Body of pancreas (tissue), 4 donors: ENCODE results near the gene CD151. TPM values are rescaled to one million over a fixed set of nuclear protein-coding genes. Genes with fewer than 3 reads are reported as not detected.

Experiments
- ATAC-seq: fragments of 150-250 bp; one replicate; pipeline ENCODE4 v1.9.1; 2016
- DNase-seq, 4 donors: peaks; one replicate each; pipeline ENCODE4 v3.0.0-alpha.2; 2019
- H3K27ac ChIP-seq, 4 donors: fragments of 200-600 bp; sonication (generic); 1 replicate in 3 of 4; 2 replicates in 1 of 4; pipeline versions ENCODE4 v1.5.1 to v1.6.1; 2016 to 2019; ENCODE audit warnings: mild to moderate bottlenecking in 1 of 4, mixed read lengths in 1 of 4, moderate library complexity in 1 of 4
- H3K27me3 ChIP-seq, 2 donors: fragments of 200-600 bp; sonication (generic); one replicate each; pipeline ENCODE4 v1.6.0; 2016; ENCODE audit warnings: mild to moderate bottlenecking in 1 of 2
- H3K36me3 ChIP-seq, 2 donors: fragments of 200-600 bp; sonication (generic); replicated peaks in 1 of 2; 2 replicates each; pipeline ENCODE4 v1.5.1; 2016; ENCODE audit warnings: low read depth in 2 of 2; ENCODE audit not compliant: insufficient read depth in 1 of 2
- H3K4me1 ChIP-seq: fragments of 200-600 bp; sonication (generic); one replicate; pipeline ENCODE4 v1.6.0; 2016
- H3K4me3 ChIP-seq, 2 donors: fragments of 200-600 bp; sonication (generic); 1 replicate in 1 of 2; 2 replicates in 1 of 2; pipeline ENCODE4 v1.5.1; 2016 to 2019
- H3K9me3 ChIP-seq, 3 donors: fragments of 200-600 bp; sonication (generic); 1 replicate in 2 of 3; 2 replicates in 1 of 3; pipeline ENCODE4 v1.5.1; 2016
- POLR2A ChIP-seq, 3 donors: fragments of 450-650 bp; IDR thresholded peaks; one replicate each; pipeline ENCODE4 v1.6.1; 2016; ENCODE audit warnings: antibody characterized with exemption in 3 of 3, mild to moderate bottlenecking in 2 of 3
- WGBS, 2 donors: methylation state at CpG; one replicate each; pipeline ENCODE4 v1.1.5; 2017; 5-methylcytosine and 5-hydroxymethylcytosine counted together
- intact Hi-C: fragments of 100-400 bp; cut with DNase I; formaldehyde crosslinking; loops from one replicate; pipeline ENCODE4 v1.15.1; 2023
- total RNA-seq, 2 donors: library from RNA; depleted of rRNA; stranded (reverse); fragments of >200 nt; gene quantifications; one replicate each; pipeline ENCODE4 v1.1.0, GENCODE V29; 2016
- TF ChIP-seq, protein P1 (sequence below), 7 experiments: fragments of 450-650 bp in 4 of 7; fragments of 200-600 bp in 3 of 7; sonication (generic) in 3 of 7; IDR thresholded peaks; one replicate each; pipeline ENCODE4 v1.5.1; 2016 to 2019; ENCODE audit warnings: antibody characterized with exemption in 7 of 7

The CD151 gene
- total RNA-seq, 2 donors from 2014 or later: 152 to 282 TPM

GRCh38 chr11:821512-822371 is 11.0 kb upstream of the CD151 start:
- Histone ChIP-seq H3K4me3 (no peak overlapping the region), H3K9me3 (no peaks in the 10 kb centered on the region), H3K27ac (peak overlapping the region; percentile 92 to 100 (median 98)), H3K4me1 (peaks cover 76% of the 10 kb centered on the region), H3K27me3 (no peaks in the 10 kb centered on the region), H3K36me3 (peaks cover 0 to 2% of the 10 kb centered on the region in 2 donors)
- ATAC-seq (no peak), DNase-seq (peak; percentile 42 to 69 (median 60))
- intact Hi-C loops: no loop called here
- 13 to 17% methylated on average over 16 to 22 of the region's 22 CpGs for WGBS, 2 donors
- TF ChIP-seq, protein P1, sequence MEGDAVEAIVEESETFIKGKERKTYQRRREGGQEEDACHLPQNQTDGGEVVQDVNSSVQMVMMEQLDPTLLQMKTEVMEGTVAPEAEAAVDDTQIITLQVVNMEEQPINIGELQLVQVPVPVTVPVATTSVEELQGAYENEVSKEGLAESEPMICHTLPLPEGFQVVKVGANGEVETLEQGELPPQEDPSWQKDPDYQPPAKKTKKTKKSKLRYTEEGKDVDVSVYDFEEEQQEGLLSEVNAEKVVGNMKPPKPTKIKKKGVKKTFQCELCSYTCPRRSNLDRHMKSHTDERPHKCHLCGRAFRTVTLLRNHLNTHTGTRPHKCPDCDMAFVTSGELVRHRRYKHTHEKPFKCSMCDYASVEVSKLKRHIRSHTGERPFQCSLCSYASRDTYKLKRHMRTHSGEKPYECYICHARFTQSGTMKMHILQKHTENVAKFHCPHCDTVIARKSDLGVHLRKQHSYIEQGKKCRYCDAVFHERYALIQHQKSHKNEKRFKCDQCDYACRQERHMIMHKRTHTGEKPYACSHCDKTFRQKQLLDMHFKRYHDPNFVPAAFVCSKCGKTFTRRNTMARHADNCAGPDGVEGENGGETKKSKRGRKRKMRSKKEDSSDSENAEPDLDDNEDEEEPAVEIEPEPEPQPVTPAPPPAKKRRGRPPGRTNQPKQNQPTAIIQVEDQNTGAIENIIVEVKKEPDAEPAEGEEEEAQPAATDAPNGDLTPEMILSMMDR (IDR thresholded peaks at IDR 0.05): no peak
- no peak for TF ChIP-seq POLR2A (IDR thresholded peaks at IDR 0.05)

- H3K27ac ChIP-seq: peak overlapping the region; percentile 92 to 100 (median 95)
- TF ChIP-seq, protein P1 (IDR thresholded peaks at IDR 0.05): no peak
- no peak for TF ChIP-seq POLR2A (IDR thresholded peaks at IDR 0.05)
- ATAC-seq (no peak), DNase-seq (no peak)
- H3K9me3 ChIP-seq: no peaks in the 10 kb centered on the region
- no peak overlapping the region for H3K4me3 ChIP-seq
- peaks cover 88% of the 10 kb centered on the region for H3K4me1 ChIP-seq
- WGBS, 2 donors: 38 to 72% methylated on average over 26 to 53 of the region's 53 CpGs
- intact Hi-C loops: no loop called here
- no peaks in the 10 kb centered on the region for H3K27me3 ChIP-seq
- peaks cover 0 to 2% of the 10 kb centered on the region in 2 donors for H3K36me3 ChIP-seq
Measured at GRCh38 chr11:823441-824291, 9.1 kb upstream of the CD151 start.

DNA sequence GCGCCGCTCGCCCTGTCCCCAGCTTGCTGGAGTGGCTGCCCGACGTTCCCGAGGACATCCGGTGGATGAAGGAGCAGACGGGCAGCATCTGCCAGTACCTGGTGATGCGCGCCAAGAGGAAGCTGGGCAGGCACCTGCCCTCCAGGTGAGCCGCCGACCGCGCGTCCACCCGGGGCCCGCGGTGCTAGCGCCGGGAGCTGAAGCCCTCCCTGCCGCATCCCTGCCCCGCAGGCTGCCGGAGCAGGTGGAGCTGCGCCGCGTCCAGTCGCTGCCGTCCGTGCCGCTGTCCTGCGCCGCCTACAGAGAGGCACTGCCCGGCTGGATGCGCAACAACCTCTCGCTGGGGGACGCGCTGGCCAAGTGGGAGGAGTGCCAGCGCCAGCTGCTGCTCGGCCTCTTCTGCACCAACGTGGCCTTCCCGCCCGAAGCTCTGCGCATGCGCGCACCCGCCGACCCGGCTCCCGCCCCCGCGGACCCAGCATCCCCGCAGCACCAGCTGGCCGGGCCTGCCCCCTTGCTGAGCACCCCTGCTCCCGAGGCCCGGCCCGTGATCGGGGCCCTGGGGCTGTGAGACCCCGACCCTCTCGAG is 8.4 kb upstream of the CD151 start:
- intact Hi-C loops: no loop called here
- no peaks in the 10 kb centered on the region for H3K9me3 ChIP-seq
- peak; percentile 89 to 93 (median 92) for DNase-seq
- peak overlapping the region; percentile 92 to 100 (median 95) for H3K27ac ChIP-seq
- no peaks in the 10 kb centered on the region for H3K27me3 ChIP-seq
- H3K36me3 ChIP-seq: peaks cover 0 to 2% of the 10 kb centered on the region in 2 donors
- WGBS, 2 donors: 41% methylated on average over 33 of the region's 59 CpGs; no CpG with 5 or more reads in 1 of the 2 donors
- peak; percentile 33 for ATAC-seq
- peak; percentile 57 to 79 (median 72) for TF ChIP-seq POLR2A (IDR thresholded peaks at IDR 0.05)
- TF ChIP-seq, protein P1 (IDR thresholded peaks at IDR 0.05): peak in 1 of 7 experiments; percentile 5
- H3K4me3 ChIP-seq: no peak overlapping the region
- peaks cover 91% of the 10 kb centered on the region for H3K4me1 ChIP-seq

GRCh38 chr11:824942-825341 is 7.8 kb upstream of the CD151 start:
- no peak overlapping the region for H3K4me3 ChIP-seq
- ATAC-seq (peak; percentile 40), DNase-seq (peak; percentile 85 to 93 (median 90))
- no peaks in the 10 kb centered on the region for H3K27me3 ChIP-seq
- H3K9me3 ChIP-seq: no peaks in the 10 kb centered on the region
- no peak for TF ChIP-seq POLR2A (IDR thresholded peaks at IDR 0.05)
- TF ChIP-seq, protein P1 (IDR thresholded peaks at IDR 0.05): no peak
- WGBS, 2 donors: 24 to 37% methylated on average over 9 to 10 of the region's 11 CpGs
- H3K4me1 ChIP-seq: peaks cover 96% of the 10 kb centered on the region
- H3K27ac ChIP-seq: peak overlapping the region; percentile 92 to 100 (median 95)
- peaks cover 0 to 2% of the 10 kb centered on the region in 2 donors for H3K36me3 ChIP-seq
- intact Hi-C loops: no loop called here
